GM18868 (cell line): ENCODE results near the gene ZBTB8A.
"Not testable (repeated sequence)": the region's sequence is repeated elsewhere in the genome, so short reads cannot be mapped to it uniquely, and the experiment has no call there.

Experiments used
- ATAC-seq: cut with Tn5 transposase; IDR thresholded peaks from one replicate; pipeline ENCODE4 v1.9.1; 2021; ENCODE audit warnings: mild to moderate bottlenecking, moderate library complexity; ENCODE audit not compliant: unreplicated experiment

Gene ZBTB8A

DNA sequence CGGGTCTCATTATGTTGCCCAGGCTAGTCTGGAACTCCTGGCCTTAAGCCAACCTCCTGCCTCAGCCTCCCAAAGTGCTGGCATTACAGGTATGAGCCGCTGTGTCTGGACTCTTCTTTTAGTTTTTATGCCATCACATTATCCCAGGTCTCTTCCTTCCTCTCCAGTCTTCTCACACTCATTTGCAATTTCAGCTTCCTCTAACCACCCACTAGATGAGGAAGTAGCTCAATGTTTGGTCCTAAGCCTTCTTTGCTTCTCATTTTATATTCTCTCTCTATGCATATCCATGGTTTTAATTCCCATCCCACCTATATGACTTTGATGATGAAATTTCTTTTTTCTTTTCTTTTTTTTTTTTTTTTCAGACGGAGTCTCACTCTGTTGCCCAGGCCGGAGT, 3.1 kb upstream of the ZBTB8A start:
- ATAC-seq = no peak

GRCh38 chr1:32536764-32537163, 2.5 kb upstream of the ZBTB8A start:
- no peak for ATAC-seq

DNA sequence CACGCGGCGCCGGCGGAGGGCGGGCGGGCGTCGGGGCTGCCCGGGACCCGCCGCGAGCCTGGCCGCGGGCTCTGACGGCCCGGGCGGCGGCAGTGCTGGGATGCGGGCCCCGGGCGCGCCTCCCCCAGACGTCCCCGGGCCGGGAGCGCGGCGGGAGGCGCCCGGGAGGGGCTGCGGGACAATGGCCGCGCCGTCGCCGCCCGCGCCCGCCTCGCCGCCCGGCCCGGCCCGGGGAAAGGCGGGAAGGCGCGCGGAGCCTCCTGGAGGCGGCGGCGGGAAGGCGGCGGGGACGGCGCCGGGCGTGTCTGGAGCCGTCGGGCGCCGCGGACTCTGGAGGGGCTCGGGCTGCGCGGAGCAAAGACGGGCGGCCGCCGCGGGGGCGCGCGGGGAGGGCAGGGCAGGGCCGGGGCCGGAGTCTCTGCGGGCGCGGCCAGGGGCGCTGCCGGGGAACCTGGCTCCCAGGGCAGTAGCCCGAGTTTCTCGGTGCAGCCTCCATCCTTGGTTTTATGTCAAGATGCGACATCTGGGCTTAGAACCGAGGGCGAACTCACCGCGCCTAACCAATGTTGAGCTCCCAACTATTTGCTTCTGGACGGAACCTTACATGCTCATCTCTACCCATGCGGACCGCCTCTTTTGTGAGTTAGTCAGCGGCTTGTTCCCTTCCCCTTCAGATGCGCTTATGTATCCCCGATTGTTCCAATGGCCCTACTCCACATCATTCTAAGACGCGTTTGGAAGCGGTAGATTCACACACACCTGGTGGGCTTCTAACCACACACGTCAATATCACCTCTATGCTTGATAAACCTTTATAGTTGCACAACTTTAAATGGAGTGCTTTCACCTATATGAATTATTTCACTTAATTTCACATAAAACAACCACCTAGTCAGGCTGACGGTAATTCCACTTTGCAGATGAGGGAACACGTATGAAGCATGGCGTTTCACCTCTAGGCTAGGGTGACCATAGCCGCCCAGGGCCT, 651 bp downstream of the ZBTB8A start:
- ATAC-seq = no peak

GRCh38 chr1:32540605-32541004, 1.4 kb downstream of the ZBTB8A start:
- ATAC-seq = no peak

- no peak for ATAC-seq
Measured at GRCh38 chr1:32541064-32541566, 1.9 kb downstream of the ZBTB8A start.

GRCh38 chr1:32546611-32547010, 7.4 kb downstream of the ZBTB8A start:
- ATAC-seq = no peak

DNA sequence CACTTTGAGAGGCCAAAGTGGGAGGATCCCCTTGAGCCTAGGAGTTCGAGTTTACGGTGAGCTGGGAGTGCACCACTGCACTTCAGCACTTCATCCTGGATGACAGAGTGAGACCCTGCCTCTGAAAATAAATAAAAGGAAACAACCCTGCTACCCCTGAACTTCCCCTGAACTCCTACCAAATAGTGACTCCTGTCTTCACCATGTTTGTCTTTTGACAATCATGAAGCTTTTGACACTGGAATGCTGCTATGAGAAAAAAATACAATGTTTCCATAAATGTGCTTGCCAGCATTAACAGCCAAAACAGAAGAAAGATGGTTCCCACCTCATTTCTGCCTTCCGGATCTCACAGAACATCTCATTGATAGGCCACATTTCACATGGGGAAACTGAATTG, 10.4 kb downstream of the ZBTB8A start:
- ATAC-seq = no peak

DNA sequence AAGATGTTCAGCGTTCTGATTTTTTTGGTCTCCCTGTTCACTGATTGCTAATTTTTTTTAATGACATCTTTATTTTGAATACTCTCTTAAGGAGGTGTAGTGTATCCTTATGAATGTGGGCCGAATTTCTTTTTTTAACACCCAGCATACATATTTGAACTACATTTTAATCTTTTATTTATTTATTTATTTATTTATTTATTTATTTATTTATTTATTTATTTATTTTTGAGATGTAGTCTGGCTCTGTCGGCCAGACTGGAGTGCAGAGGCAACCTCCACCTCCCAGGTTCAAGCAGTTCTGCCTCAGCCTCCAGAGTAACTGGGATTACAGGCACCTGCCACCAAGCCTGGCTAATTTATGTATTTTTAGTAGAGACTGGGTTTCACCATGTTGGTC, 15.1 kb downstream of the ZBTB8A start:
- no peak for ATAC-seq

DNA sequence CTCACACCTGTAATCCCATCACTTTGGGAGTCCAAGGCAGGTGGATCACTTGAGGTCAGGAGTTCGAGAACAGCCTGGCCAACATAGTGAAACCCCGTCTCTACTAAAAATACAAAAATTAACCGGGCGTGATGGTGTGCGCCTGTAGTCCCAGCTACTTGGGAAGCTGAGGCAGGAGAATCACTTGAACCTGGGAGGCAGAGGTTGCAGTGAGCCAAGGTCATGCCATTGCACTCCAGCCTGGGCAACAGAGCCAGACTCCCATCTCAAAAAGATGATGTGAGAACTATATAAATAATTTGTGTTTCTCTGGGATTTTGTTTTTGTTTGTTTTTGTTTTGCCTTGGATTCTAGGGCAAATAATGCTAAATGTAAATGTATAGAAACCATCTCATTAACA, 17.8 kb downstream of the ZBTB8A start:
- ATAC-seq = not testable (repeated sequence)

- ATAC-seq = no peak
Measured at GRCh38 chr1:32557812-32558211, 18.6 kb downstream of the ZBTB8A start.

DNA sequence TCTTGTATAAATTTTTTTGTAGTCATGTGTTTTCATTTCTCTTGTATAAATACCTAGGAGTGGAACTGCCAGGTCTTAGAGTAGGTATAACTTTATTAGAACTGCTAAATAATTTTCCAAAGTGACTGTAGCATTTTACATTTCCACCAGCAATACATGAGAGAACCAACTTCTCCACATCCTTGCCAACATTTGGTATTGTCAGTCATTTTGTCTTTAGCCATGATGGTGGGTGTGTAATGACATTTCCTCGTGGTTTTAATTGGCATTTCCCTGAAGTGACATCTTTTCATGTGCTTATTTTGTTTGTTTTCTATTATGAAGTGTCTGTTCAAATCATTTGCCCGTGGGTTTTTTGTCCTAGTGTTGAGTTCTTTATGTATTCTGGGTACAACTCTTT, 29.7 kb downstream of the ZBTB8A start:
- no peak for ATAC-seq

DNA sequence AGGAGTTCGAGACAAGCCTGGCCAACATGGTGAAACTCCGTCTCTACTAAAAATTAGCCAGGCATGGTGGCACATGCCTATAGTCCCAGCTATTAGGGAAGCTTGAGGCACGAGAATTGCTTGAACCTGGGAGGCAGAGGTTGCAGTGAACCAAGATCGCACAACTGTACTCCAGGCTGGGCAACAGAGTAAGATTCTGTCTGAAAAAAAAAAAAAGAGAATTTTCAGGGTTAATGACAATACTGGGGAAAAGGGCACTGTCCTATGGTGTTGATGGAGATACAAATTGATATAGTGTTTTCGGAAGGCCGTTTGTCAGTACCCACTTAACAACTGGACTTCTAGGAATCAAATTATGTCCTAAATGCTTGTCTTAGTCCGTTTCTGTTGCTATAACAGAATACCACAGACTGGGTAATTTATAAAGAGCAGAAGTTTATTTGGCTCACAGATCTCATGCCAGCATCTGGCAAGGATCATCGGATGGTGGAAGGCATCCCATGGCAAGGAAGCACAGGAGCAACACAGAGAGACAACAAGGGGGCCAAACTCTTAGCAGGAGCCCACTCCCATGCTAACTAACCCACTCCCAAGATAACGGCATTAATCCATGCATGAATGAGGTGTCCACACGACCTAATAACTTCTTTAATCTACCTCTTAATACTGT, 41.3 kb downstream of the ZBTB8A start:
- ATAC-seq = no peak

GRCh38 chr1:32592943-32593342, 53.7 kb downstream of the ZBTB8A start:
- no peak for ATAC-seq

GRCh38 chr1:32600034-32600433, 60.8 kb downstream of the ZBTB8A start:
- no peak for ATAC-seq

DNA sequence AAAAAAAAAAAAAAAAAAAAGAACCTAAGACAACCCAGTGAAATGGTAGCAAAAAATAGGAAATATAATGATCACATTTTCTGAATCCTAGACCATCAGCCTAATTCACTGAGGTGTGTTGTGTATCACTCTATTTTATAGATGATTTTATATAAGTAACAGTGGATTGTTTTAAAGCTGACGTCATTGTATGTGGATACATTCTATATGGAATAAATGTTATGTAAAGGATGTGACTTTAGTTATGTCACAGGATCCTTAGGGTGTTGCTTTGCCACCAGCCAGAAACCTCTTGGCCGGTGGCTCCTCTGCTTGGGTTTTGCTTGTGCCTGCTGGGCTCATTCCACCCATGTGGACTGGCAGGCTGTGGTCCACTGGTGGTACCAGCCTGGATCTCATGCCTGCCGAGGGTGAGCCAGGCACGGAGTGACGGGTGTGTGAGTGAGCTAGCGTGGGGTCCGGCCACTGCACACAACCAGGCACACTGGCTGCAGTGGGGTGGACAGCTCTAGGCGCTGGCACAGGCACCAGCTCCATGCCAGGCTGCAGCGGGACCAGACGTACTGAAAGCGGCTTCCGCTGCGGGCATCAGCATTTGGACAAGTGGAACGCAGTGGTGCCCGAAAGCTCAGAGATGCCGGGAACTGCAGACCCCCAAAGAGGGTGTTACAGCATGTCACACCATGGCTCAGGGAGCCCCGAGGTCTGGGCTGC, 66.6 kb downstream of the ZBTB8A start:
- no peak for ATAC-seq

- ATAC-seq = no peak
Measured at GRCh38 chr1:32606565-32607371, 67.5 kb downstream of the ZBTB8A start.

DNA sequence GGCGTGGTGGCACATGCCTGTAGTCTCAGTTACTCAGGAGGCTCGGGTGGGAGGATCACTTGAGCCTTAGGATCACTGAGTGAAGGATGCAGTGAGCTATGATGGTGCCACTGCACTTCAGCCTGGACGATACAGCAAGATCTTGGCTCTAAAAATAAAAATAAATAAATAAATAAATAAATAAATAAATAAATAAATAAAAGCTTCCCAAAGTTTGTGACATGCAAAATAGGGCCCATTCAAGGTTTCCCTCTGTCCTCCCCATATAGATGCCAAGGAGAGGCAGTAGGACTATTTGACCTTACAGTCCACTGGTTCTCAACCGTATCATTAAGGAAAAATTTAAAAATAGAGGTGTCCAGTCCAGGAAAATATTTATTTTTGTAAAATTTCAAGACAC, 70.0 kb downstream of the ZBTB8A start:
- ATAC-seq = no peak

DNA sequence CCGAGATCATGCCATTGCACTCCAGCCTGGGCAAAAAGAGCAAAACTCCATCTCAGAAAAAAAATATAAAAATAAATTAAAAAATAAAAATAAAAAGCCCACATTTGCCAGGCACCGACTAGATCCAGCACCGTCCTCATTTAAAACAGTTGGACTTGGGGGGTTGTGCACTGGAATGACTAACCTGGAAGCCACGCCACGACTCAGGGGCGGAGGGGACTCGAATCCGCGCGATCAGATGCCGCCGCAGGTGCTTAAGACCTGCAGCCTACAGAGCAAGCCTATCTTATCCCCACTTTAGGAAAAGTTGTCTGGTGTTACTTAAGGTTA, 72.6 kb downstream of the ZBTB8A start:
- ATAC-seq = no peak

- no peak for ATAC-seq
Measured at GRCh38 chr1:32612189-32612881, 73.1 kb downstream of the ZBTB8A start.

DNA sequence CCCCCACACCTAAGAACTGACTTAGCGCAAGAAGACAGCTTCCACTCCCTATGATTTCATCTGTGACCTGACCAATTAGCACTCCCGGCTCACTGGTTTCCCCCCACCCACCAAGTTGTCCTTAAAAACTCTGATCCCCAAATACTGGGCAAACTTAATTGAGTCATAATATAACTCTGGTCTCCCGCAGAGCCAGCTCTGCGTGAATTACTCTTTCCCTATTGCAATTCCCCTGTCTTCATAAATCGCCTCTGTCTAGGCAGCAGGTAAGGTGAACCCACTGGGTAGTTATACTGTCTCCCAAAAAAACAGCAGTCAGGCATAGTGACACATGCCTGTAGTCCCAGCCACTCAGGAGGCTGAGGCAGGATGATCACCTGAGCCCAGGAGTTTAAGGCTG, 74.2 kb downstream of the ZBTB8A start:
- ATAC-seq = no peak
